ENCODE results near the gene UBE2H.
"Not testable (repeated sequence)": the region's sequence is repeated elsewhere in the genome, so short reads cannot be mapped to it uniquely, and the experiment has no call there.

UBE2H gene

DNA sequence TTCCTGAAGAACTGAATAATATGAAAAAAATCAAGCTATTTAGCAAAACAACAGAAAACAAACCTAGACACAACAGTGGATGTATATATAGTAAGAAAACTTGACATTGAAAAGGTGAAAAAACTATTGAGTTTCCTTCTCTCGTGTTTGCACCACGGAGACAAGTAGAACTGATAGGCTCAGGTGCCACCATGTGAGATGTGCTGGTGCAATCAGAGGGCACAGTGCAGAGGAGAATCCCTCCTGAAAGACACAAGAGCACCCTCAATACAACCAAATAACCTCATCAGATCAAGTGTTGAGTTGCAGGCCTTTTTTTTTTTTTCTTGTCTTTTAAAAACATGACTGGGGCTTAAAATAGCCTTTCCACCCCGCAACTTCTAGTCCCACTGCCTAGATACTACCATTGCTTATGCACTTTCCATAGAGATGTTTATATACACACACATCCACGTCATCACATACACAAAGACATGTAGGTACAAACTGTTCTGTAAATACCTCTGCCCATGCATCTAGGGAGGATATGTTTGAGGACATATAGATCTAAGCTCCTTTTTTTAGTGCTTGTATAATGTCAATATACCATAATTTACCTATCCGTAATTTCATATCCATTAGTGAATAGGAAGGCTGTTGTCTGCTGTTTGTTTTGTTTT, 54.1 kb downstream of the UBE2H start:
- DNase-seq (ENCODE audit: low read depth): no peak
- TF ChIP-seq, protein P1, sequence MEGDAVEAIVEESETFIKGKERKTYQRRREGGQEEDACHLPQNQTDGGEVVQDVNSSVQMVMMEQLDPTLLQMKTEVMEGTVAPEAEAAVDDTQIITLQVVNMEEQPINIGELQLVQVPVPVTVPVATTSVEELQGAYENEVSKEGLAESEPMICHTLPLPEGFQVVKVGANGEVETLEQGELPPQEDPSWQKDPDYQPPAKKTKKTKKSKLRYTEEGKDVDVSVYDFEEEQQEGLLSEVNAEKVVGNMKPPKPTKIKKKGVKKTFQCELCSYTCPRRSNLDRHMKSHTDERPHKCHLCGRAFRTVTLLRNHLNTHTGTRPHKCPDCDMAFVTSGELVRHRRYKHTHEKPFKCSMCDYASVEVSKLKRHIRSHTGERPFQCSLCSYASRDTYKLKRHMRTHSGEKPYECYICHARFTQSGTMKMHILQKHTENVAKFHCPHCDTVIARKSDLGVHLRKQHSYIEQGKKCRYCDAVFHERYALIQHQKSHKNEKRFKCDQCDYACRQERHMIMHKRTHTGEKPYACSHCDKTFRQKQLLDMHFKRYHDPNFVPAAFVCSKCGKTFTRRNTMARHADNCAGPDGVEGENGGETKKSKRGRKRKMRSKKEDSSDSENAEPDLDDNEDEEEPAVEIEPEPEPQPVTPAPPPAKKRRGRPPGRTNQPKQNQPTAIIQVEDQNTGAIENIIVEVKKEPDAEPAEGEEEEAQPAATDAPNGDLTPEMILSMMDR (IDR thresholded peaks at IDR 0.05; ENCODE audit: low read depth, low read length, missing control alignments): no peak
- H3K4me3 ChIP-seq (ENCODE audit: low read depth, low read length): no peak overlapping the region

DNA sequence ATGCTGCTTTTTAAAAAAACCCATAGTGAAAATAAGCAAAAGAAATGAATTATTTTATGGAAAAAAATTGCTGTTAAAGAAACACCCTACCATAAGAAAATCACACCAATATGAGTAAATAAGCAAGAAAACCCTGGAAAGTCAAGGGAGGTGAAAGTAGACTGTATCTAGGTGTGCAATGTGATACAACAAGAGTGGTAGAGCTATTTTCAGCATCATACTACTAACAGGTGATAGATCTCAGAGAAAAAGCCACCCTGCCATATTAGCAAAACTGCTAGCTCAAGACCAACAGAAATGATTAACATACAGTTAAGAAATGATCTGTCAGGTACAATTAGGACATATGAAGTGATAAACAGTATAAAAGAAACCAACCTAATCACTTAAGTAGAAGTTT, 54.8 kb downstream of the UBE2H start:
- TF ChIP-seq, protein P1 (IDR thresholded peaks at IDR 0.05; ENCODE audit: low read depth, low read length, missing control alignments): no peak
- no peak for DNase-seq (ENCODE audit: low read depth)
- no peak overlapping the region for H3K4me3 ChIP-seq (ENCODE audit: low read depth, low read length)

DNA sequence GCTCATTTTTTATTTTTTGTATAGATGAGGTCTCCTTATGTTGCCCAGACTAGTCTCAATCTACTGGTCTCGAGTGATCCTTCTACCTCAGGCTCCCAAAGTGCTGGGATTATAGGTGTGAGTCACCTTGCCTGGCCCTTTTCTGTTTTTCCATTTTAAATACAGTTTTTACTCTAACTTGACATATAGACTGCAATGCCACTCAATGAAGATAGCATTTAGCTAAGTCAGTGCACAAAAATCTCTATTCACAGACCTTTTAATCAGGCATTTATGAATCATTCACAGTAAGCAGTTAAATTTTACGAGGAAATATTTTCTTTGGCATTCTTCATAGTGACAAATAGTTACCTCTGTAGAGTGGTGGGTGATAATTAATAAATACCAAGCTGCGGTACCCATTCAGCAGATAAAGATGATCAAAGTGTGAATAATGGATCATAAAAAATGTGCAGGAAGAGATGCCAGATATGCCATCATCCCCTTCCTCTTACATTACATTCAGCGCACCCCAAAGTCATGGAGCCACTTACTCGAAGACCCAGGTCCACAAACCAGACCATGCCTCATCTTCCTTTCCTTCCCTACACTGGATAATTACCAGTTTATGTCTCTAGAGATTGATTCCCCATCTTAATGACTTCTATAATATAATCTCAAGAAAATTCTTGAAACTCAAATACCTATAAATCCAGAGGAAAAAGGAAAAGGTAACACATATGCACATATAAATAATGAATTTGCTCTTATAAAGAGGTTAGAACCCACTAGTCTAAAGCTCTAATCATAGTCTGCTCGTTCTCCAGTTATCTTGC, 56.0 kb downstream of the UBE2H start:
- TF ChIP-seq, protein P1 (IDR thresholded peaks at IDR 0.05; ENCODE audit: low read depth, low read length, missing control alignments): no peak
- no peak overlapping the region for H3K4me3 ChIP-seq (ENCODE audit: low read depth, low read length)
- no peak for DNase-seq (ENCODE audit: low read depth)

DNA sequence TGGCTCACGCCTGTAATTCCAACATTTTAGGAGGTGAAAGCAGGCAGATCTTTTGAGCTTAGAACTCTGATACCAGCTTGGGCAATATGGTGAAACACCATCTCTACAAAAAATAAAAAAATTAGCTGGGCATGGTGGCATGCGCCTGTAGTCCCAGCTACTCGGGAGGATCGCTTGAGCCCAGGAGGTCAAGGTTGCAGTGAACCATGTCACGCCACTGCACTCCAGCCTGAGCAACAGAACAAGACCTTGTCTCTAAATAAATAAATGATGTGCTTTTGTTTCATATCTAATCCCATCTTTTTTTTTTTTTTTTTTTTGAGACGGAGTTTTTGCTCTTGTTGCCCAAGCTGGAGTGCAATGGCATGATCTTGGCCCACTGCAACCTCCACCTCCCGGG, 58.6 kb downstream of the UBE2H start:
- H3K4me3 ChIP-seq (ENCODE audit: low read depth, low read length); DNase-seq (ENCODE audit: low read depth): not testable (repeated sequence)

DNA sequence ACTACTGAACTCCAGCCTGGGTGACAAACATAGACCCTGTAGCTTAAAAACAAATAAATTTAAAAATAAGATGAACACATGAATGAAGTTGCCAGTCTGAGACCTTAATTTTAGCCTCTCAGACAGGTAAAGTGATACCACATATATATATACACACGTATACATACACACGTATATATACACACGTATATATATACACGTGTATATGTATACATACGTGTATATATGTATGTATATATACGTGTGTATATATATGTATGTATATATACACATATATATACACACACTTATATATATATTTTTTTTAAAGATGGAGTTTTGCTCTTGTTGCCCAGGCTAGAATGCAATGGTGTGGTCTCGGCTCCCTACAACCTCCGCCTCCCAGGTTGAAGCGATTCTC, 62.7 kb downstream of the UBE2H start:
- DNase-seq (ENCODE audit: low read depth): no peak
- H3K4me3 ChIP-seq (ENCODE audit: low read depth, low read length): no peak overlapping the region
- TF ChIP-seq, protein P1 (IDR thresholded peaks at IDR 0.05; ENCODE audit: low read depth, low read length, missing control alignments): no peak

DNA sequence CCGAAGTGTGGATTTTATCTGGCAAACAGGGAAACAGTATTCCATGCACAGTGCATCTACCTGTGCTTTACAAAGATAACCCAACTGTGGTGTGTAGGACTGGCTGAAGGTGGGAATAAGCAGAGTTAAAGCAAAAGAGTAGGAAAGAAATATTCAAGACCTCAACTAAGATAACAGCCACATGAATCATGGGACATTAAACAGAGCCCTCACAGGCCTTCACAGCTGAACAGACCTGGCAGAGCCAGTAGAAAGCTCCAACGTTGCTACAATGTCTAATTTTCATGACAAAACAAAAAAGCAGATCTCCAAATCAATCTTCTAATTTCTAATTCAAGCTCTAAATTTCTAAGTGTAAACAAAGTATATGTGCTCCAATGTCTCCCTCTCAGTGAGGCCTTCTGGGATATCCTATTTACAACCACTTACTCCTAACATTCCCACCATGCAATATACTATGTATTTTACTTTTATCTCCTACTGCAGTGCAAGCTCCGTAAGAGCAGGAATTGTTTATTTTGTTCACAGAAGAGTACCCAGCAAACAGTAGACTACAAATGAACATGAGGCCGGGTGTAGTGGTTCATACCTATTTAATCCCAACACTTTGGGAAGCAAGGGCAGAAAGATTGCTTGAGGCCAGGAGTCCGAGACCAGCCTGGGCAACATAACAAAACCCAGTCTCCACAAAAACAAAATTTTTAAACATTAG, 63.5 kb downstream of the UBE2H start:
- TF ChIP-seq, protein P1 (IDR thresholded peaks at IDR 0.05; ENCODE audit: low read depth, low read length, missing control alignments): no peak
- no peak overlapping the region for H3K4me3 ChIP-seq (ENCODE audit: low read depth, low read length)
- no peak for DNase-seq (ENCODE audit: low read depth)

DNA sequence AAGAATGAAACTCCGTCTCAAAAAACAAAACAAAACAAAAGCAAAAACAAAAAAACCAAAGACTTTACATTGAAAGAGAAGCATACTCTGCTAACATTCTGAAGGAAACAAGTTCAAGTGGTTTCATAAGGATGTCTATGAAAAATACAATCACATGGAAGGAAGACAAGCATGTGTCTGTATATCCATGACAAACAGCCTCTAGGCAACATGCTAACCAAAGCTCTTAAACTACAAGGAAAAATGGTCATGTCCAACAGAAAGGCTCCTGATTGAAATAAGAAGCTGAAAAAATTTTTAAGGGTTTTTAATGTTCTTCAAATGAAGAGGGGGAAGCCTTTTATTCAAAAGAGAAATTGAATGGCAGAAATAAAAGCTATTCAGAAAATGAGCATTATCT, 64.9 kb downstream of the UBE2H start:
- H3K4me3 ChIP-seq (ENCODE audit: low read depth, low read length): no peak overlapping the region
- TF ChIP-seq, protein P1 (IDR thresholded peaks at IDR 0.05; ENCODE audit: low read depth, low read length, missing control alignments): no peak
- DNase-seq (ENCODE audit: low read depth): no peak
